Keratinocyte (primary cell): ENCODE measurements around the gene CFL2. TPM values are rescaled to one million over a fixed set of nuclear protein-coding genes. Genes with fewer than 3 reads are reported as not detected.
"Not testable (repeated sequence)": the region's sequence is repeated elsewhere in the genome, so short reads cannot be mapped to it uniquely, and the experiment has no call there.

Experiments
- DNase-seq: peaks from one replicate; pipeline ENCODE4 v3.0.0-alpha.2; 2011; ENCODE audit warnings: low read depth, missing footprints, low spot score
- FAIRE-seq: peaks from 2 replicates; lab custom pipeline; 2011; peaks lifted over from hg19 to GRCh38; lab: Jason Lieb, UNC
- H2AFZ ChIP-seq: 2 replicates; pipeline ENCODE4 v1.6.0; 2012; ENCODE audit warnings: low read length, control low read depth, inconsistent platforms; ENCODE audit not compliant: control insufficient read depth
- H3K27ac ChIP-seq: 2 replicates; pipeline ENCODE4 v1.5.1; 2011; ENCODE audit warnings: low read length; ENCODE audit not compliant: control insufficient read depth, insufficient read depth
- H3K27me3 ChIP-seq: 3 replicates; pipeline ENCODE4 v1.6.0; 2011; ENCODE audit warnings: low read length; ENCODE audit not compliant: control insufficient read depth, insufficient read depth; ENCODE audit errors: extremely low read depth
- H3K36me3 ChIP-seq, 2 experiments: 2 replicates in 1 of 2; 3 replicates in 1 of 2; pipeline ENCODE4 v1.5.1; 2011; ENCODE audit warnings: low read length in 2 of 2, mild to moderate bottlenecking in 1 of 2; ENCODE audit not compliant: control insufficient read depth in 2 of 2, insufficient read depth in 2 of 2; ENCODE audit errors: extremely low read depth in 1 of 2
- H3K4me1 ChIP-seq: 3 replicates; pipeline ENCODE4 v1.5.1; 2011; ENCODE audit warnings: low read length; ENCODE audit not compliant: control insufficient read depth, insufficient read depth; ENCODE audit errors: extremely low read depth
- H3K4me2 ChIP-seq: 3 replicates; pipeline ENCODE4 v1.6.0; 2011; ENCODE audit warnings: low read depth, low read length; ENCODE audit not compliant: control insufficient read depth, insufficient read depth; ENCODE audit errors: extremely low read depth
- H3K4me3 ChIP-seq, 3 experiments: fragments of 200-600 bp in 1 of 3; sonication (generic) in 1 of 3; 2 replicates in 2 of 3; 3 replicates in 1 of 3; pipeline ENCODE4 v1.5.1; 2011 to 2016; ENCODE audit warnings: low read length in 3 of 3, mild to moderate bottlenecking in 3 of 3, control low read depth in 2 of 3, inconsistent platforms in 1 of 3, low read depth in 1 of 3, mixed read lengths in 1 of 3, mixed run types in 1 of 3, moderate library complexity in 1 of 3; ENCODE audit not compliant: control insufficient read depth in 2 of 3, insufficient read depth in 2 of 3; ENCODE audit errors: extremely low read depth in 1 of 3
- H3K79me2 ChIP-seq: 2 replicates; pipeline ENCODE4 v1.6.0; 2012; ENCODE audit warnings: low read length; ENCODE audit not compliant: control insufficient read depth, insufficient read depth
- H3K9ac ChIP-seq: 3 replicates; pipeline ENCODE4 v1.6.0; 2011; ENCODE audit warnings: low read length; ENCODE audit not compliant: control insufficient read depth, insufficient read depth; ENCODE audit errors: extremely low read depth
- H3K9me1 ChIP-seq: 3 replicates; pipeline ENCODE4 v1.6.0; 2011; ENCODE audit warnings: low read length; ENCODE audit not compliant: control insufficient read depth, insufficient read depth; ENCODE audit errors: extremely low read depth
- H3K9me3 ChIP-seq: 2 replicates; pipeline ENCODE4 v1.5.1; 2012; ENCODE audit warnings: low read depth, low read length; ENCODE audit not compliant: control insufficient read depth
- H4K20me1 ChIP-seq: 3 replicates; pipeline ENCODE4 v1.6.0; 2011; ENCODE audit warnings: low read length; ENCODE audit not compliant: control insufficient read depth, insufficient read depth; ENCODE audit errors: extremely low read depth
- EZH2 ChIP-seq: IDR thresholded peaks from one replicate; pipeline ENCODE4 v1.6.1; 2012; ENCODE audit warnings: inconsistent platforms, mild to moderate bottlenecking, low read length, moderate library complexity
- dilution Hi-C: fragments of 300-500 bp; cut with MboI; formaldehyde crosslinking; loops from one replicate; pipeline ENCODE4 v1.7.0; 2020; ENCODE audit warnings: low sequenced_read_pairs; ENCODE audit not compliant: extremely low pct_ligation_motif_present
- polyA plus RNA-seq, 5 experiments: library from polyadenylated mRNA; depleted of rRNA in 3 of 5; stranded (reverse) in 3 of 5; stranded (forward) in 1 of 5; unstranded in 1 of 5; fragments of >200 nt; gene quantifications; 1 replicate in 1 of 5; 2 replicates in 3 of 5; 3 replicates in 1 of 5; pipeline versions ENCODE4 v1.2.1 to v1.2.3, GENCODE V29; 2011 to 2012; ENCODE audit warnings: missing spikeins in 2 of 5, low read depth in 1 of 5, low replicate concordance in 1 of 5
- TF ChIP-seq, protein P1 (sequence below), 3 experiments: IDR thresholded peaks in 1 of 3; conservative IDR thresholded peaks in 1 of 3; optimal IDR thresholded peaks in 1 of 3; 2 replicates in 2 of 3; 3 replicates in 1 of 3; pipeline versions ENCODE3 to v1.5.1; 2011; ENCODE audit warnings: low read length in 3 of 3, mild to moderate bottlenecking in 3 of 3, moderate library complexity in 2 of 3, control low read depth in 1 of 3, inconsistent platforms in 1 of 3; ENCODE audit not compliant: insufficient read depth in 2 of 3; ENCODE audit errors: extremely low read depth in 1 of 3

The CFL2 gene
- polyA plus RNA-seq, 1 donor (not counting 4 experiments of a cell fraction or from before 2014, with no cell fraction given), result 30.5 TPM

DNA sequence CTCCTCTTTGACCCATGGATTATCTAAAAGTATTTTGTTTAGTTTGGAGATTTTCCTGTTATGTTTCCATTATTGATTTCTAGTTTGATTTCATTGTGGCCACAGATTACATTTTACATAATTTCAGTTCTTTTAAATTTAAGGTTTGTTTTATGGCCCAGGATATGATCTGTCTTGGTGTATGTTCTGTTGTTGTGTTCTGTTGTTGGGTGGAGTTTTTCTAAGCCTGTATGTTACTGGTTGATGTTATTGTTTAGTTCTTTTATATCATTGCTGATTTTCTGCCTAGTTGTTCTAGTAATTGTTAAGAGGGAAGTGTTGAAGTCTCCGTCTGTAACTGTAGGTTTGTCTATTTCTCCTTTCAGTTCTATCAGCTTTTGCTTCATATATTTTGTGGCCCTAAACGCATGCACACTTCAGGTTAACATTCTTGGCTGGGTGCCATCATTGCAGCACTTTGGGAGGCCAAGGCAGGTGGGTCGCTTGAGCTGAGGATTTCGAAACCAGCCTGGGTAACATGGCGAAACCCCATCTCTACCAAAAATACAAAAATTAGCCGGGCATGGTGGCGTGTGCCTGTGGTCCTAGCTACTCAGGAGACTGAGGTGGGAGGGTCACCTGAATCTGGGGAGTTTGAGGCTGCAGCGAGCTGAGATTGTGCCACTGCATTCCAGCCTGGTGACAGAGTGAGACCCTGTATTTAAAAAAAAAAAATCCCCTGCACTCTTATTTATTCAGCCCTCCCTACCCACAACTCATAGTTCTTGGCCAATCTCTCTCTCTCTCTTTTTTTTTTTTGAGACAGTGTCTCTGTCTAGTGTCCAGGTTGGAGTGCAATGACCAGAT, 28.1 kb upstream of the CFL2 start:
- no peak for TF ChIP-seq EZH2
- TF ChIP-seq, protein P1, sequence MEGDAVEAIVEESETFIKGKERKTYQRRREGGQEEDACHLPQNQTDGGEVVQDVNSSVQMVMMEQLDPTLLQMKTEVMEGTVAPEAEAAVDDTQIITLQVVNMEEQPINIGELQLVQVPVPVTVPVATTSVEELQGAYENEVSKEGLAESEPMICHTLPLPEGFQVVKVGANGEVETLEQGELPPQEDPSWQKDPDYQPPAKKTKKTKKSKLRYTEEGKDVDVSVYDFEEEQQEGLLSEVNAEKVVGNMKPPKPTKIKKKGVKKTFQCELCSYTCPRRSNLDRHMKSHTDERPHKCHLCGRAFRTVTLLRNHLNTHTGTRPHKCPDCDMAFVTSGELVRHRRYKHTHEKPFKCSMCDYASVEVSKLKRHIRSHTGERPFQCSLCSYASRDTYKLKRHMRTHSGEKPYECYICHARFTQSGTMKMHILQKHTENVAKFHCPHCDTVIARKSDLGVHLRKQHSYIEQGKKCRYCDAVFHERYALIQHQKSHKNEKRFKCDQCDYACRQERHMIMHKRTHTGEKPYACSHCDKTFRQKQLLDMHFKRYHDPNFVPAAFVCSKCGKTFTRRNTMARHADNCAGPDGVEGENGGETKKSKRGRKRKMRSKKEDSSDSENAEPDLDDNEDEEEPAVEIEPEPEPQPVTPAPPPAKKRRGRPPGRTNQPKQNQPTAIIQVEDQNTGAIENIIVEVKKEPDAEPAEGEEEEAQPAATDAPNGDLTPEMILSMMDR (optimal IDR thresholded peaks at IDR 0.05 in 1 of 3, IDR thresholded peaks at IDR 0.05 in 1 of 3, conservative IDR thresholded peaks at IDR 0.05 in 1 of 3; ENCODE audit: extremely low read depth in 1 of 3, insufficient read depth in 2 of 3, low read length in 3 of 3), result no peak
- Histone ChIP-seq H3K9ac (no peak overlapping the region), H3K4me2 (no peak overlapping the region), H3K4me3 (no peak overlapping the region), H3K4me1 (no peaks in the 10 kb centered on the region), H3K36me3 (no peaks in the 10 kb centered on the region), H2AFZ (no peak overlapping the region), H4K20me1 (no peaks in the 10 kb centered on the region), H3K9me3 (no peaks in the 10 kb centered on the region), H3K27ac (no peak overlapping the region), H3K27me3 (no peaks in the 10 kb centered on the region), H3K9me1 (no peaks in the 10 kb centered on the region), H3K79me2 (no peaks in the 10 kb centered on the region)
- no peak for DNase-seq
- no peak for FAIRE-seq
- dilution Hi-C loops, result no loop called here

DNA sequence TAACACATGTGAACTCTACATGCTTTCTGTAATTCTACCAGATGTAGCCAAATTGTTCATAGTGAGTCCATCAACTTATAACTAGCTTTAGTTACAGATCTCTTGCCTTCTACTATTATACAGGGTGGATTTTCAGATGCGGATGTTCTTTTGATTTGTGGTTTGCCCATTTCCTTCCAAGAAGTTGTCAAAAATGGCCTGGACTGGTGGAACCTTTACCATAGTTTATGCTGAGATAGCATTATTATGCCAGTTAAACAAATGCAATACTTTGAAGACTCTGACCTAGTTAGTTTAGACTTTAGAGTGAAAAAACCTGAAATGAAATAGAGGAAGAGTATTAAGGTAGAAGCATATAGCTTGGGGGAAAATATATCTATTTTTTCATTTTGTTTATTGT, 27.4 kb upstream of the CFL2 start:
- Histone ChIP-seq H3K4me3 (no peak overlapping the region), H3K4me2 (no peak overlapping the region), H2AFZ (no peak overlapping the region), H3K27me3 (no peaks in the 10 kb centered on the region), H3K79me2 (no peaks in the 10 kb centered on the region), H3K36me3 (no peaks in the 10 kb centered on the region), H3K9me1 (no peaks in the 10 kb centered on the region), H4K20me1 (no peaks in the 10 kb centered on the region), H3K9ac (no peak overlapping the region), H3K27ac (no peak overlapping the region), H3K9me3 (no peaks in the 10 kb centered on the region), H3K4me1 (no peaks in the 10 kb centered on the region)
- dilution Hi-C loops, result no loop called here
- DNase-seq, result no peak
- FAIRE-seq, result no peak
- TF ChIP-seq EZH2, result no peak
- TF ChIP-seq, protein P1 (optimal IDR thresholded peaks at IDR 0.05 in 1 of 3, IDR thresholded peaks at IDR 0.05 in 1 of 3, conservative IDR thresholded peaks at IDR 0.05 in 1 of 3; ENCODE audit: extremely low read depth in 1 of 3, insufficient read depth in 2 of 3, low read length in 3 of 3), result no peak

DNA sequence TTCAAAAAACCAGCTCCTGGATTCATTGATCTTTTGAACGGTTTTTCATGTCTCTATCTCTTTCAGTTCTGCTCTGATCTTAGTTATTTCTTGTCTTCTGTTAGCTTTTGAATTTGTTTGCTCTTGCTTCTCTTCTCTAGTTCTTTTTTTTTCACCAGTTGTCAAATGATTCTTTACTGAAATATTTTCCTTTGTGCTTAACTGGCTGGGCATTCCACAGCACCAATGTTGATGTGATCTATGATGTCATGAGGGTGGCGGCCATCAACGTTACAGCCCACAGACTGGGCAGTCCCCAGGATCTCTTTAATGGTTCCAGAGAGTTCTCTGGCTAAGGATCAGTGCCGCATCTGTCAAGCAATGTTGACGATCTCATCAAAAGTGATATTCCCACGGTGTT, 25.7 kb upstream of the CFL2 start:
- H3K27ac ChIP-seq, H3K27me3 ChIP-seq, H2AFZ ChIP-seq, H3K9me3 ChIP-seq, DNase-seq, H3K9me1 ChIP-seq, H3K79me2 ChIP-seq, H4K20me1 ChIP-seq, H3K9ac ChIP-seq, H3K4me2 ChIP-seq, H3K4me1 ChIP-seq, FAIRE-seq, H3K4me3 ChIP-seq, H3K36me3 ChIP-seq, dilution Hi-C loops: not testable (repeated sequence)

DNA sequence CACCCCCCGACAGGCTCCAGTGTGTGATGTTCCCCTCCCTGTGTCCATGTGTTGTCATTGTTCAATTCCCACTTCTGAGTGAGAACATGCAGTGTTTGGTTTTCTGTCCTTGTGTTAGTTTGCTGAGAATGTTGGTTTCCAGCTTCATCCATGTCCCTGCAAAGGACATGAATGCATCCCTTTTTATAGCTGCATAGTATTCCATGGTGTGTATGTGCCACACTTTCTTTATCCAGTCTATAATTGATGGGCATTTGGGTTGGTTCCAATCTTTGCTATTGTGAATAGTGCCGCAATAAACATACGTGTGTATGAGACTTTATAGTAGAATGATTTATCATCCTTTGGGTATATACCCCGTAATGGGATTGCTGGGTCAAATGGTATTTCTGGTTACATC, 22.7 kb upstream of the CFL2 start:
- H3K27me3 ChIP-seq, H2AFZ ChIP-seq, H3K9me1 ChIP-seq, dilution Hi-C loops, FAIRE-seq, H3K4me3 ChIP-seq, H3K27ac ChIP-seq, H3K36me3 ChIP-seq, H4K20me1 ChIP-seq, DNase-seq, H3K9ac ChIP-seq, H3K79me2 ChIP-seq, H3K9me3 ChIP-seq, H3K4me2 ChIP-seq: not testable (repeated sequence)
- H3K4me1 ChIP-seq, result peaks cover 13% of the 10 kb centered on the region
